ENCODE measurements around the gene COL13A1. TPM values are rescaled to one million over a fixed set of nuclear protein-coding genes. Genes with fewer than 3 reads are reported as not detected.

The COL13A1 gene
- total and polyA plus RNA-seq, 2 experiments from 2014 or later = 5.2 to 8.6 TPM

DNA sequence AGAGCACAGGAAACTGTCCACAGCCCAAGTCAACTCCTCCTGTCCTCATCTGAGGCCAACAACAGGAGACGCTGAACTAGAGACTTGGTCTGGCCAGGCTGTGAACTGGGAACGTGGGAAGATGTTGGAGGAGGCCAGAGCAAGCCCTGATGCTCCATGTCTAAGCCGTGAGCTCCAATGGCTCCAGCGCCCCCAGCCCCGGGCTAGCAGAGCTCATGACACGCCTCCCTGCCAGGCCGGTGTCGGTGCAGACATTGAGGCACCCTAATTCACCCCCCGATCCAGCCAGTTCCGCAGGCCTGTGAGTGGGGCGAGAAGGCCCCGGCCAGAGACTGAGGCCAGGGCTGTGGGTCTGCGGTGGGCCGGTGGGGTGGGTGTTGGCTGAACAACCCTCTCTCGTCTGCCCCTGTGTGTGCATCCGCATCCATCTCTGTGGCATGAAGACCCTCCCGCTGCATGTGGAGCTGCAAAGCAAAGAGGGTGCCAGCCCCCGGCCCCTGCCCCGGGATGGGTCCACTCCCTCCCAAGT lies 141.7 kb downstream of the COL13A1 start:
- H2AFZ ChIP-seq = no peak overlapping the region
- H3K36me3 ChIP-seq (ENCODE audit: insufficient read depth) = no peaks in the 10 kb centered on the region
- no peak overlapping the region for H3K4me2 ChIP-seq
- no peaks in the 10 kb centered on the region for H3K36me3 Mint-ChIP-seq (ENCODE audit: low read depth)
- no peaks in the 10 kb centered on the region for H3F3A ChIP-seq (replicated peaks; ENCODE audit: low read depth)
- ATAC-seq = no peak
- no peak for DNase-seq (ENCODE audit: low spot score)
- H3K9me3 Mint-ChIP-seq = peaks cover 2% of the 10 kb centered on the region; the same call in 1 of the 3 replicates
- peaks cover 2% of the 10 kb centered on the region for H3K27me3 Mint-ChIP-seq (ENCODE audit: insufficient read depth, low read depth, poor library complexity)
- H4K20me1 ChIP-seq (replicated peaks; ENCODE audit: insufficient read depth) = no peaks in the 10 kb centered on the region
- no peaks in the 10 kb centered on the region for H3K9me2 ChIP-seq (ENCODE audit: insufficient read depth)
- no peaks in the 10 kb centered on the region for H3K4me1 ChIP-seq (ENCODE audit: insufficient read depth)
- no peak overlapping the region for H3K27ac ChIP-seq (ENCODE audit: low read depth)
- H3K4me3 ChIP-seq = no peak overlapping the region
- H3K79me2 ChIP-seq (replicated peaks; ENCODE audit: insufficient read depth) = no peaks in the 10 kb centered on the region
- TF ChIP-seq EZH2phosphoT487 (IDR thresholded peaks at IDR 0.05; ENCODE audit: unreplicated experiment) (no peak), ZNF114 (CRISPR knock-in tag; IDR thresholded peaks at IDR 0.05) (no peak), ZNF331 (CRISPR knock-in tag; IDR thresholded peaks at IDR 0.05; ENCODE audit: low read depth) (no peak), POLR2AphosphoS5 (IDR thresholded peaks at IDR 0.05; ENCODE audit: low read depth) (no peak), CREB1 (CRISPR knock-in tag; IDR thresholded peaks at IDR 0.05; ENCODE audit: low read depth) (no peak), EZH2 (IDR thresholded peaks at IDR 0.05; ENCODE audit: low read depth, unreplicated experiment) (no peak)
- TF ChIP-seq, protein P1, sequence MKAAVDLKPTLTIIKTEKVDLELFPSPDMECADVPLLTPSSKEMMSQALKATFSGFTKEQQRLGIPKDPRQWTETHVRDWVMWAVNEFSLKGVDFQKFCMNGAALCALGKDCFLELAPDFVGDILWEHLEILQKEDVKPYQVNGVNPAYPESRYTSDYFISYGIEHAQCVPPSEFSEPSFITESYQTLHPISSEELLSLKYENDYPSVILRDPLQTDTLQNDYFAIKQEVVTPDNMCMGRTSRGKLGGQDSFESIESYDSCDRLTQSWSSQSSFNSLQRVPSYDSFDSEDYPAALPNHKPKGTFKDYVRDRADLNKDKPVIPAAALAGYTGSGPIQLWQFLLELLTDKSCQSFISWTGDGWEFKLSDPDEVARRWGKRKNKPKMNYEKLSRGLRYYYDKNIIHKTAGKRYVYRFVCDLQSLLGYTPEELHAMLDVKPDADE (IDR thresholded peaks at IDR 0.05) = no peak
- H3K4me1 Mint-ChIP-seq = no peaks in the 10 kb centered on the region
- no peak overlapping the region for H3K4me3 Mint-ChIP-seq
- no peak overlapping the region for H3K27ac Mint-ChIP-seq
- no peaks in the 10 kb centered on the region for H3K27me3 ChIP-seq (ENCODE audit: insufficient read depth)

DNA sequence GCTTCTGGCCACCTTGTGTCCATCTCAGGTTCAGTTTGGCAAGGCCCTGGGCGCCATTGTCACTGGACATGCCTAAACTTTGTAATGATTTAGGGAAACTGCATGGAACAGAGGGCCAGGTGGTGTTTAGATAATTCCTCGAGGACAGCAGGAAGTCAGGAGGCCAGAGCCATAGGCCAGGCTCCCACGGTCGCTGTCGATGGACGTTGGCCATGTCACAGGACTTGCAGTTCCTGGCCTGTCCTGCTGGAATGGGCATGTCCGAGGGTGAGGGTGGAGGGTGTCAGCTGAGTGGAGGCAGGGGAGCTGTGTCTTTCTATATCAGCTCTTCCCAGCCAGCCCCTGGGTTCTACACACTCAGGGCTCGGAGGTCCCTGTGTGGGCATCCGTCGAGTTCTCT lies 143.1 kb downstream of the COL13A1 start:
- no peak overlapping the region for H3K4me3 Mint-ChIP-seq
- H3K9me3 Mint-ChIP-seq = peaks cover 2% of the 10 kb centered on the region; the same call in 1 of the 3 replicates
- Histone ChIP-seq H2AFZ (no peak overlapping the region), H3K36me3 (ENCODE audit: insufficient read depth) (no peaks in the 10 kb centered on the region), H4K20me1 (replicated peaks; ENCODE audit: insufficient read depth) (no peaks in the 10 kb centered on the region), H3K4me1 (ENCODE audit: insufficient read depth) (no peaks in the 10 kb centered on the region), H3K79me2 (replicated peaks; ENCODE audit: insufficient read depth) (no peaks in the 10 kb centered on the region), H3K4me3 (no peak overlapping the region), H3F3A (replicated peaks; ENCODE audit: low read depth) (no peaks in the 10 kb centered on the region), H3K4me2 (no peak overlapping the region), H3K27me3 (ENCODE audit: insufficient read depth) (no peaks in the 10 kb centered on the region), H3K27ac (ENCODE audit: low read depth) (no peak overlapping the region), H3K9me2 (ENCODE audit: insufficient read depth) (no peaks in the 10 kb centered on the region)
- H3K4me1 Mint-ChIP-seq = peaks cover under 1% of the 10 kb centered on the region; the same call in 1 of the 3 replicates
- H3K27me3 Mint-ChIP-seq (ENCODE audit: insufficient read depth, low read depth, poor library complexity) = peaks cover 2% of the 10 kb centered on the region
- TF ChIP-seq EZH2phosphoT487 (IDR thresholded peaks at IDR 0.05; ENCODE audit: unreplicated experiment) (no peak), ZNF331 (CRISPR knock-in tag; IDR thresholded peaks at IDR 0.05; ENCODE audit: low read depth) (no peak), JUNB (IDR thresholded peaks at IDR 0.05; ENCODE audit: unreplicated experiment) (no peak), POLR2AphosphoS5 (IDR thresholded peaks at IDR 0.05; ENCODE audit: low read depth) (no peak), CREB1 (CRISPR knock-in tag; IDR thresholded peaks at IDR 0.05; ENCODE audit: low read depth) (no peak)
- TF ChIP-seq, protein P1 (IDR thresholded peaks at IDR 0.05) = no peak
- TF ChIP-seq, protein P2, sequence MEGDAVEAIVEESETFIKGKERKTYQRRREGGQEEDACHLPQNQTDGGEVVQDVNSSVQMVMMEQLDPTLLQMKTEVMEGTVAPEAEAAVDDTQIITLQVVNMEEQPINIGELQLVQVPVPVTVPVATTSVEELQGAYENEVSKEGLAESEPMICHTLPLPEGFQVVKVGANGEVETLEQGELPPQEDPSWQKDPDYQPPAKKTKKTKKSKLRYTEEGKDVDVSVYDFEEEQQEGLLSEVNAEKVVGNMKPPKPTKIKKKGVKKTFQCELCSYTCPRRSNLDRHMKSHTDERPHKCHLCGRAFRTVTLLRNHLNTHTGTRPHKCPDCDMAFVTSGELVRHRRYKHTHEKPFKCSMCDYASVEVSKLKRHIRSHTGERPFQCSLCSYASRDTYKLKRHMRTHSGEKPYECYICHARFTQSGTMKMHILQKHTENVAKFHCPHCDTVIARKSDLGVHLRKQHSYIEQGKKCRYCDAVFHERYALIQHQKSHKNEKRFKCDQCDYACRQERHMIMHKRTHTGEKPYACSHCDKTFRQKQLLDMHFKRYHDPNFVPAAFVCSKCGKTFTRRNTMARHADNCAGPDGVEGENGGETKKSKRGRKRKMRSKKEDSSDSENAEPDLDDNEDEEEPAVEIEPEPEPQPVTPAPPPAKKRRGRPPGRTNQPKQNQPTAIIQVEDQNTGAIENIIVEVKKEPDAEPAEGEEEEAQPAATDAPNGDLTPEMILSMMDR (conservative IDR thresholded peaks at IDR 0.05; ENCODE audit: low read depth in 2 of 2) = no peak
- no peak for DNase-seq (ENCODE audit: low spot score)
- H3K27ac Mint-ChIP-seq = no peak overlapping the region
- ATAC-seq = no peak
- H3K36me3 Mint-ChIP-seq (ENCODE audit: low read depth) = no peaks in the 10 kb centered on the region
